ENCODE measurements around the gene PIP5K1B.

The PIP5K1B gene

DNA sequence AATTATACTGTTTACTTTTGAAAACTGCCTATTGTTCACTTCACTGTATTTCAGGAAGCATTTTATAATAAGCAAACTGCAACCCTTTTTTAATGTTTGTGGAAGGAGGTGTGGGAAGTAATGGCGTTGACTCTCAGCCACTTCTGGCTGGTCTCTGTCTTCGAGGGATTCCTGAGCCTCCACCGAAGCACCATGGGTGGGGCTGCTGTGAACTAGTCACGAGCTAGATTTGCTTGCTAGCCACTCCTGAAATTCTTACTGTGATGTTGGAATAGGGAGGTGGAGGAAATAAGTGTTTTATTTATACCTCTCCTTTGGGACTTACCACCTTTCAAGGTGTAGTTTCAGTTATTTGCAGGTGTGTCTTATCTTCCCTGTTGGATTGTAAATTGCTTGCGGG lies 26.8 kb downstream of the PIP5K1B start:
- H3K4me3 Mint-ChIP-seq: no peak overlapping the region
- H3K36me3 Mint-ChIP-seq (ENCODE audit: low read depth): no peaks in the 10 kb centered on the region
- H3K27ac Mint-ChIP-seq: no peak overlapping the region
- no peaks in the 10 kb centered on the region for H3K4me1 Mint-ChIP-seq
- H3K9me3 Mint-ChIP-seq: peaks cover 4% of the 10 kb centered on the region
- TF ChIP-seq, protein P1, sequence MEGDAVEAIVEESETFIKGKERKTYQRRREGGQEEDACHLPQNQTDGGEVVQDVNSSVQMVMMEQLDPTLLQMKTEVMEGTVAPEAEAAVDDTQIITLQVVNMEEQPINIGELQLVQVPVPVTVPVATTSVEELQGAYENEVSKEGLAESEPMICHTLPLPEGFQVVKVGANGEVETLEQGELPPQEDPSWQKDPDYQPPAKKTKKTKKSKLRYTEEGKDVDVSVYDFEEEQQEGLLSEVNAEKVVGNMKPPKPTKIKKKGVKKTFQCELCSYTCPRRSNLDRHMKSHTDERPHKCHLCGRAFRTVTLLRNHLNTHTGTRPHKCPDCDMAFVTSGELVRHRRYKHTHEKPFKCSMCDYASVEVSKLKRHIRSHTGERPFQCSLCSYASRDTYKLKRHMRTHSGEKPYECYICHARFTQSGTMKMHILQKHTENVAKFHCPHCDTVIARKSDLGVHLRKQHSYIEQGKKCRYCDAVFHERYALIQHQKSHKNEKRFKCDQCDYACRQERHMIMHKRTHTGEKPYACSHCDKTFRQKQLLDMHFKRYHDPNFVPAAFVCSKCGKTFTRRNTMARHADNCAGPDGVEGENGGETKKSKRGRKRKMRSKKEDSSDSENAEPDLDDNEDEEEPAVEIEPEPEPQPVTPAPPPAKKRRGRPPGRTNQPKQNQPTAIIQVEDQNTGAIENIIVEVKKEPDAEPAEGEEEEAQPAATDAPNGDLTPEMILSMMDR (IDR thresholded peaks at IDR 0.05; ENCODE audit: unreplicated experiment in 3 of 3): no peak
- H3K27me3 Mint-ChIP-seq (ENCODE audit: low read depth): peaks cover 3% of the 10 kb centered on the region

DNA sequence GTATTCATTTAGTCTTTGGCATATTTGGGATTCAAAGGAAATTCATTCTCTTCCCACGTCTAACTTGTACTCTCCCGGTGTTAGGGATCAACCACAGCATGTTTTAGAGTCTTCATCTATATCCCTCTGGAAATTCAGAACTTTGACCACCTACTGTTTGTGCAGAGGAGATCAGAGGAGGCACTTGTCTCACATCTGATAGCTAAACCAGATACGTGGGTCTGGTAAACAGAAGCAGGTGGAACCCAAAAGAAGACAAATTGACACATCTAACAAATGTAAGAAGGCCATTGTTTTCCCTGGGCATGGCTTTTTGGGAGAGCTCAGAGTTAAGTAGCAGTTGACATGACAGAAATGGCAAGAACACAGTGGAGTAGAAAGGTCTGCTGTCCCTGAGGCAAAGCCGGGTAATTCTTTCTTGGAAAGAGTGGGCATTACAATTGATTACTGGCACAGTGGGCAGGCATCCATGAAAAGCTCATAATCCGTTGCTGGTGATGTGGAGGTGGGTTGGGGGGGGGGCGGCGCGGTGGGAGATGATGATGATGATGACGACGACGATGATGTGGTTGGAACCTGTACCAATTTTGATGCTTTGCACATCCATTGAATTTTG lies 27.5 kb downstream of the PIP5K1B start:
- Mint-ChIP-seq H3K27ac (no peak overlapping the region), H3K36me3 (ENCODE audit: low read depth) (no peaks in the 10 kb centered on the region), H3K9me3 (peaks cover 4% of the 10 kb centered on the region), H3K27me3 (ENCODE audit: low read depth) (peaks cover 3% of the 10 kb centered on the region), H3K4me1 (no peaks in the 10 kb centered on the region), H3K4me3 (no peak overlapping the region)
- TF ChIP-seq, protein P1 (IDR thresholded peaks at IDR 0.05; ENCODE audit: unreplicated experiment in 3 of 3): no peak

DNA sequence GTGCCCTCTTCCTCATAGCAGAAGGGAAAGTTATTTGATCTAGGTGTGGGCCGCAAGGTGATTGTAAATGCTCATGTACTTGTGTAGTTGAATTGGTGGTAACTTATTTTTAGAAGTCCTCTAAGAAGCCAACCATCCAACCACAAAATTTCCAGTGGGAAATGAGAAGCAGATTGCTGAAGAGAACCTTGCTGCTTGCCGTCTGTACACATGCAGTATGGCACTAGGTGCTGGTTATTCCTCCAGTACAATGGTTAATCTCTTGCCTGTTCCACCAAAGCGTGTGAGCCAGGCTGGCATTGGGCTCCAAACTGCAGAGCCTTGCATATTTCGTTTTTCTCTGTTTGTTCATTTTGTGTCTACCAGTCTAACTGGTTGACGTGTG lies 28.0 kb downstream of the PIP5K1B start:
- Mint-ChIP-seq H3K27ac (no peak overlapping the region), H3K4me3 (no peak overlapping the region), H3K27me3 (ENCODE audit: low read depth) (peaks cover 3% of the 10 kb centered on the region), H3K36me3 (ENCODE audit: low read depth) (no peaks in the 10 kb centered on the region), H3K4me1 (no peaks in the 10 kb centered on the region), H3K9me3 (peaks cover under 1% of the 10 kb centered on the region)
- TF ChIP-seq, protein P1 (IDR thresholded peaks at IDR 0.05; ENCODE audit: unreplicated experiment in 3 of 3): no peak

DNA sequence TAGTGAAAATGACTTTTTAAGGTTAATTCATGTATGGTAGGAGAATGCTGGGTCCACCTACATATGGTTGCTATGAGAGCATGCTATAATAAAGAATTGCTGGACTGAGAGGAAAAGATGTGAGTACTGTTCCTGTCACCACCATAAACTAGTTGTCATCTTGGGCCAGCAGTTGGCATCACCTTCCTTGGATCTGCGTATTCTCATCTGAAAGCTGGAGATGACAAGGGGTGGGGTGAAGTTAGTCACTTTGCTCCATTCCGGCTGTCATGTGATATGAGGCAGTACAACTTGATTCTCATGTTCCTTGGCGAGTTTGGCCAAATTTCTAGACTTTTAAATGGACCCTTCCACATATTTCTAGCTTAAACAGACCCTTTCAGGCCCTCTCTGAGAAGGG lies 33.3 kb downstream of the PIP5K1B start:
- Mint-ChIP-seq H3K4me1 (no peaks in the 10 kb centered on the region), H3K9me3 (no peaks in the 10 kb centered on the region), H3K36me3 (ENCODE audit: low read depth) (no peaks in the 10 kb centered on the region), H3K27ac (no peak overlapping the region), H3K27me3 (ENCODE audit: low read depth) (no peaks in the 10 kb centered on the region), H3K4me3 (no peak overlapping the region)
- TF ChIP-seq, protein P1 (IDR thresholded peaks at IDR 0.05; ENCODE audit: unreplicated experiment in 3 of 3): no peak

DNA sequence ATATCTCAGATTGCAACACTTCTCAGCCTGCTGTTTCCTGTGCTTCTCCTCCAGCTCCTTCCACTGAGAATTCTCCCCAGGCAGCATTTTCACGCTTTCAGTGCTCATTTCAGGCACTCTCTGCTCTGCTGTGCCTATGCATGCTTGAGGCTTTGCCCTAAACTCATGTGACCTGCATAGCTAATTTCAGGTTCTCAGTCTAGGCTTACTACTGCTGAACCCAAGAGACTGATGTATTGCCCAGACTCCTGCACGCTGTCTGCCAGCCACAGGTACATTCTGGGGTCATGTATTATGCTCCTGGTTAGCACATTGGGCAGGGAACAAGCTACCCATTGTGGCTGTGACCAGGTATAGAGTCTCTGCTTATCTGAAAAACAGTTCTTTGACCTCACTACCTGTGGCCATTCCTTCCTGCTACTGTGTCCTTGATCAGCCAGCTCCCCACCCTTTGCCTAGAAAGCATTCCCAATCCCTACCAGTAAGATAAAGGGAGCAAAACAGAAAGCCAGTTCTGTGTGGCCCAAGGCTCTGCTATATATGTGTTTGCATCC lies 34.7 kb downstream of the PIP5K1B start:
- H3K9me3 Mint-ChIP-seq: no peaks in the 10 kb centered on the region
- H3K4me1 Mint-ChIP-seq: no peaks in the 10 kb centered on the region
- no peak overlapping the region for H3K4me3 Mint-ChIP-seq
- H3K27ac Mint-ChIP-seq: no peak overlapping the region
- TF ChIP-seq, protein P1 (IDR thresholded peaks at IDR 0.05; ENCODE audit: unreplicated experiment in 3 of 3): no peak
- H3K36me3 Mint-ChIP-seq (ENCODE audit: low read depth): no peaks in the 10 kb centered on the region
- H3K27me3 Mint-ChIP-seq (ENCODE audit: low read depth): no peaks in the 10 kb centered on the region

DNA sequence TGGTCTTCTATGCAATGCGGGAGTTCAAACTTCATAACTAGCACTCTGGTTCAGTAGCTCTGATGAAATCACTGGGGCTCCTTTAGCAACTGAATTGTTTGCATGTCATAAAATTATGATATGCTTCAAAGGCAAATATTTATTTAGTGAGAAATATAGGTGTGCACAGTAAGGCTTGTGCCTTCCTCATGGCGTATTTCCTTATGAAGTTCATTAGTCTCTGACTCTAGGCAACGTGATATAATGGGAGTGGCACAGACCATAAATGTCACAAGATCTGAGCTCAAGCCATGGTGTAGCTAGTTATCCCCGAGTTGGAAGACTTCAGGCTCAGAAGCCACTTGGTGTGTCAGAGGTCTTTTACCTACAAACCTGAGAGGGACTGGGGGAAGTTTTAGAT lies 35.5 kb downstream of the PIP5K1B start:
- Mint-ChIP-seq H3K4me1 (no peaks in the 10 kb centered on the region), H3K27me3 (ENCODE audit: low read depth) (no peaks in the 10 kb centered on the region), H3K36me3 (ENCODE audit: low read depth) (no peaks in the 10 kb centered on the region), H3K4me3 (no peak overlapping the region), H3K27ac (no peak overlapping the region), H3K9me3 (no peaks in the 10 kb centered on the region)
- TF ChIP-seq, protein P1 (IDR thresholded peaks at IDR 0.05; ENCODE audit: unreplicated experiment in 3 of 3): no peak
